ENCODE data around the gene SLC15A5.

The SLC15A5 gene

DNA sequence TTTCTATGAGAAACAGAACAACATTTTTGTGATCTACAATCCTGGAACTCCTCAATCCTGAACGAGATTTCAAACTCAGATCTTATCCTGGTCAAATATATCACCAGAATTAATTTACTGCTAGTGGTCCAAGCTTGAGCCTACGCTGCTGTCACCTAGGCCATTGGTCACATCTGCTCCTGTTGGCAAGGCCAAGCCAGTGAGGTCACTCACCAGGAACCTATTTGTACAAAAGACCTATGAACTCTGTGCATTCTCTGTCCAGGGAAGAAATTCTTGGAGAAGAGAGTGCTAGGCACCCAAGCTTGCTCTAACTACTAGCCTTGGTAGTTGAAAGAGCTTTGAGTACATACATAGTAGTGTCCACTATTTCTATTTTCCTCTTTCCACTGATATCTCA, 106.1 kb downstream of the SLC15A5 start:
- DNase-seq: no peak

DNA sequence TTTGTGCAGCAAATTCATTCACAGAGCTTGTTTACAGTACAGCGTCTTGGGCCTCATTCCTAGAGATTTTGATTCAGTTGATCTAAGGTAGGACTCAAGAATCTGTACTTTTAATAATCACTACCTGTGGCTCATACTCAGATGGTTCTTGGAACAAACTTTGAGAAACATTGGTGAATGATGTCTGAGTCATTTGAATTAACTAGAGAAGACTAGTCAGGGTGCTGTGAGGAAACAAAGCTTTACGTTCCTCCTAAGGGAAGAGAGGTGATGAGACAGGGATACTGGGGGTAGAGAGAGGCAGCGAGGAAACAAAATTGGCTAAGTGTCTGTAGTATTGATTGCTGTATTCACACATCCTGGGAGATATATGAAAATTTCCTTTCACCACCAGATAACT, 109.4 kb downstream of the SLC15A5 start:
- no peak for DNase-seq

DNA sequence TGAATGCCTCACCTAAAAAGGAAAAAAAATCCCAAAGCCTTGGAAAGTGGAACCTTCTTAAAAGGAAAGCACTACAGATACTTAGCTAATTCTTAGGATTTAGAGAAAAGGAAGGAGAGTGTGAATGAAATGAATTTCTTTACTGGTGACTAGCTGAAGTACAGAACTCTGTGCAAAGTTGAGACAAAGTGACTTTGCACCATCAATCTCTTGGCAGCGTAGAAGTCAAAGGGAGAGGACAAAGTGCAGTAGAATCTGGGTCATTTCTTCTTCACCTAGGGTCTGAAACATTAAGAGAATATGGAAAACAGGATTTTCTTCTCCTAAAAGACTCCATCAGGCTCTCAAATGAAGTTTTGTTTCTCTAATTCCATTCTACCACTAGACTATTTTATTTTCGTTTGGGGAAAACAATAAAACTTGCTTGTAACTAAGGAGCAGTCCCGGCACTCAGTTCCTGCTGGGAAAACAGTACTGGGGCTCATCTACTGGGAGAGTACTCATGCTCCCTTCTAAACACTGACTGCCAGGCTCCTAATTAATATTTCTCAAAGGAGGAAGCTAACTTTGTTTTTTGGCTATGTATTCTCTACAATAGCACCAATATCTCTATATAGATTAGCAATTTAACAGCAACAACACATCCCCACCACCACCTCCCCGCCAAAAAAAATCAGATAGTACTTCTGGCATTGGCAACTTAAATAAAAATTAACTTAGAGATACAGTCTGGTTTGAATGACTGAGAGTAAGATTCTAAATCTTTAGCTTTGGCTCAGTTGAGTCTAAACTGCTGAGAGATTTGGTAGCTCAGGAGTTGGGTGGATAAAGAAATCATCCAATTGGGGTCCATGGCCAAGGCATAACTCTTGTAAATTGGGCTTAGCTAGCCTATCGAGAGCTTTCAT, 110.7 kb downstream of the SLC15A5 start:
- no peak for DNase-seq

DNA sequence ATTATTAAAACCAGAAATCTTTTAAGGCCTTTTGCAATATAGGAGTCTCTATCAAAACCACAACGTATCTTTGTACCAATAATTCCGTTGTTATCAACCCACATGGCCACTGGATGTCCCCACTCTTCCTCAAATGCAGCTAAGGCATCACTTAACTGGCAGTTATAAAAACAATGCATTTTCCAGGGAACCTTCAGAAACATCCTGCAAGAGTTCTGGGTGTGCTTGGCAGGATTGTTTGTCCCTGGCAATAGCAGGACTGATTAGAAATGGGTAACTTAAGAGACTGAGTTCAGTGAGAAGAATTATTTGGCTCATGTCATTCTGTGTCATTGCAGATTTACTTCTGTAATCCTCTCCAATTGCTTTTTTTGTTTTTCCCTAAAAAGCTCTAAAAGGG, 112.0 kb downstream of the SLC15A5 start:
- DNase-seq: no peak

DNA sequence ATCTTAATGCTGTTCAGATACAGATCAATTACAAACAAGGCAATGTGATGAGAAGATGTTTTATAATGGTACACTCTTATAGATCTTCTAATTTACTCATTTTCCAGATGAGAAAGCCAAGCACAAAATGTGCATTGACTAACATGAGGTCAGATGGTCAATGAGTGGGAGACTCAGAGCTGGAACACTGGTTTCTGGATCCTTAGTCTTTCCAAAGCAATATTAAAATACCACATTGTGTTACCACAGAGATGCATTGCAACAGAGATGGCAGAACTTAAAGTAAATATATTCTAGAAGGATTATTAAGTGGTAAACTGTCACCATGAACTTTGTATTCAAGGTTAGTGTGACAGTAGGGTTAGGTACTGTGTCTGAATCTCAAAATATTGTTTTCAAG, 113.6 kb downstream of the SLC15A5 start:
- DNase-seq: no peak

DNA sequence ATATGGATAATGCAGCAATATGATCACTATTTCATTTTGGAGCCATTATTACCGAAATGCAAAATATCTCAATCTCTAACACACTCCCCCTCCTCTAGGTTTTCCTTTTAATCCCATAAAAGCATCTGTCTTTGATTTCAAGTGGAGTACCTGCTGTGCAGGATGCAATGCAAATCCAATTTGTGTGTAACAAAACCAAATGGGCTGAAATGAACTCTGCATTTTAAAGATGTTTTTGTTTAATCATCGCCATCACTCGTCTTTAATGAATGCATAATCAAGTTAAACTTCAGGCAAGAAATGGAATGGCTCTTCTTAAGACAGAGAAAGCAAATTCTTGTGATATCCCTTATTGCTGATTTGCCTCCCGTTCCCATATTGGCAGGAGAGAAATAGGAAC, 114.3 kb downstream of the SLC15A5 start:
- DNase-seq: no peak

DNA sequence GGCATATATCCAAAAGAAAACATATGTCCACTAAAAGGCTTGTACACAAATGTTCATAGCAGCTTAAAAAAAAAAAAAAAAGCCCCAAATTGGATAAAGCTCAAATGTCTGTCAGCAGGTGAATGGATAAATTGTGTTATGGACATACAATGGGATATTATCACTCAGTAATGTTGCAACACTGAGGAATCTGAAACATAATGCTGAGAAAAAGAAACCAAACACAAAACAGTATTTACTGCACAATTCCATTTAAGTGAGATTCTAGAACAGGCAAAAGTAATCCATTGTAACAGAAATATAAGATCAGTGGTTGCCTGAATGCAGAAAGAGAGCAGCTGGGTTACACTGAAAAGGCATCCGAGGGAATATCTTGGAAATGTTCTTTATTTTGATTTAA, 117.9 kb downstream of the SLC15A5 start:
- no peak for DNase-seq

DNA sequence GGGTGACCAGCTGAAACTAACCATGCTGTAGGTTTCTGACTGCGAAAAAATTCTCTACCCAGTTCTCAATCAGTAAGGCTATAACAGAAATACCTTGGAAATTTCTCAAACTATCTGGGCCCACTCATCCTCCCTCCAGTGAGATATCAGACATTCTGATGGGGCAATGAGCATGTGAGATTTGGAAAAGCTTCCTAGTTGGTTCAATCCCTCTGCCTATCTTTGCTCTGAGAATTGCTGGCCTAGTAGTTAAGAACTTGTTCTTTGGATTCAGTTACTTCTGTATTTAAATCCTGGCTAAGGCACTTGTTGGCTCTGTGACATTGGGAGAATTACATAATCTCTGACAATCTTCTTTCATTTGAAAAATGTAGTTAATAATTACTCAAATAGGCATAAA, 119.4 kb downstream of the SLC15A5 start:
- no peak for DNase-seq

DNA sequence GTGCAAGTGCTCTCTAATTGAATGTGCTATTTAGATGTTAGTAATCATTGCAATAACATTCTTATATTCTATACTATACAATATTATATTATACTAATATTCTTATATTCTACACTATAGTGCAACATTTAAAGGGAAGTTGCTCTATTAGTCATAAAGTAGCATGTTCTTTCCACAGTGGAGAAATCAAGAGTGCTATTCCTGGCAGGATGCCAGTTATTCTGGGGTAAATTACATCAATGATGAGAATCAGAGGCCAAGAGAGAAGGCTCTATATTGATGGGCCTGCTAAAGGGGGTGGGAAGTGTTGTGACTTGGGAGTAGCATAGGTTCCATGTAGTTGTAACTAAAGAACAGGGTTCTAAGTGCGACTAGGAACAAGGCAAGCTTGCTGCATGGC, 121.5 kb downstream of the SLC15A5 start:
- DNase-seq: no peak

DNA sequence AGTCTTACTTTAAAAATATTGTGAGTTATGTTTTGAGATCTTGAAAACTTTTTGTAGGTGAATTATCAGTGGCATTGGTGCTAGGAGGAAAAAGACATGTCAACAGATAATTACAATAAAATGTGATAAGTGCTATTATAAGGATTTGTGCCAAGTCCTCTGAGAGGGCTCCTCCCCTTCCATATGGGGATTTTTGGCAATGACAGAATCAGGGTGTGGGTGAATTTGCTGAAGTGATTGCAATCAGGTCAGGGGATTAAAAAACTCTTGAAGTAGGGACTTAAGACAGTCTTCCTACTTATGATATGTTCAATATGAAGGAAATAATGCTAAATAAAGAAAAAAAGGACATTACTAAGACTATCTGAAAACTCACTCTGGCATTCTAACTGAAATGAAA, 122.5 kb downstream of the SLC15A5 start:
- no peak for DNase-seq

DNA sequence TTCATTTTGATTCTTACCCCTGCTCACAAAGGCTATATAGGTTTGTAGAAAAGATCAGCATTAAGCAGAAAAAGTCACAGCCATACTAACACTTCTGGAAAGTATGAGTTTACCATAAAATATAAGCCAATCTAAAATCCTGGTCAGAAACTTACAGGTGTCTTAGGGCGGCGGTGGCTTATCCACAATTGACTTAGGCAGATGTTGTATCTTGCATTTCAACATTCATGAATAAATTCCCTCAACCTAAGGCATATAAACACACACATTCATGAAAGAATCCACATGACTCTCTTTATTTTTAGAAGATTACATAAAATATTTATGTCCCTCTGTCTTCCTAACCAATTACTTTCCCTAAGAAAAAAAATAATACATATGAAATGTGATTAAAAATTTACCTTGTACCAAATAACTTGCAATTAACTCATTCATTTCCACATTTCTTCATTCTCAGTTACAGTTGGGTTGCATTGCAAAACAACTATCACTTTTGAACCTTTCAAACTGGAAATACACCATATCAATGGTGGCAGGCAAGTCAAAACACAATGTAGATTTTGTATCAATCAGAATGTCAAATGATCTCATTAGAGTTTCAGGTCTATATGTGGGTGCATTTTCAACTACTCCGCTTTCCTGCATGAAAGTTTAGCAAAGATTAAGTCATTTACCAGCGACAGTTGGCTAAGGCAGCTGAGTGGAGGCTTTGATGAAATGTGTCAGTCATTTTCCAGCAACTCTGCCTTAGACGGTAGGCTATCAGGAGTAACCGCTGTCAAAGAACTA, 124.4 kb downstream of the SLC15A5 start:
- no peak for DNase-seq

DNA sequence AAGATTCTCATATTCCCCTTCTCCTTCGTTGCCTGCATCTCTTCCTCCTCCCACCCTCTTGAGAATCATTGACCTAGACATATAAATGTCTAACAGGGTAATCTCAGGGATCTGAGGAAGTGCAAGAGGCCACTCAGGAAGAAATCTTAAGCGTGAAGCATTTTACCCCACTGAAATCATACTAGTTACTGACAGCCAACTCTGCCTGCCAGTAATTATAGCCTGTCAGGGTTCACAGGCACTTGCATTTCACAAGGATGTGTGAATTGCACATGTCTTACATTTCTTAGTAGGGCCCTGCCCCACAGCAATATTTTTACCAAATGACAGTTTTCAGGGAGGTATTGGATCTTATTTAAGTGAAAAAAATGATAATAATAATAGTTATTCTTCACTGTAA, 127.2 kb downstream of the SLC15A5 start:
- DNase-seq: no peak

DNA sequence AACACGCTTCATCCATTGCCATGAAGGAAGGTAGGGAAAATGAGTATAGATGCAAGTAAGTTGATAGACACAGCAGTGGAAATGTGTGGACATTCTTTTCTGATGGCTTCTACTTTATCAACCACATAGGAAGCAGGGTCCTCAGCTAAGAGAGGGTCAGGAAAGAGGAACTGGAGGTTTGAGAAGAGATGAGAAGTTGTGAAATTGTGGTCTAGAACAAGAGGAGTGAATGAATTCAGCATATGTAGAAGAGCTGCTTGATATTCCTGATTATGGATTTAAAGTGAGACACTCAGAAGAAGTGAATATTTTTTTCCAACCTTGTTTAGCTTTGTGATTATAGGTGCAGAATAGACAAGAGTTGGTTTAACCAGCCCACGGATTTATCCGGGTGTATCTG, 128.5 kb downstream of the SLC15A5 start:
- DNase-seq: no peak

Measured in central memory CD4-positive, alpha-beta T cell (primary cell).